DND-41 (cell line): ENCODE data around the gene GAS7.

ENCODE experiments used
- CTCF ChIP-seq: IDR thresholded peaks from 2 replicates; pipeline ENCODE4 v1.5.1; 2012; ENCODE audit warnings: borderline replicate concordance, low read length, moderate library complexity, mild to moderate bottlenecking; ENCODE audit not compliant: poor library complexity, severe bottlenecking; ENCODE audit errors: extremely low read depth
- EZH2 ChIP-seq: IDR thresholded peaks from 3 replicates; pipeline ENCODE4 v1.6.1; 2012; ENCODE audit warnings: borderline replicate concordance, low read depth, mild to moderate bottlenecking, moderate library complexity, low read length, inconsistent platforms; ENCODE audit not compliant: severe bottlenecking

GRCh38 chr17:10126616-10127501 lies 71.5 kb downstream of the GAS7 start:
- no peak for TF ChIP-seq CTCF
- TF ChIP-seq EZH2: no peak
